ENCODE results near the gene SLCO3A1.

SLCO3A1 gene

GRCh38 chr15:92009162-92009561 lies 155.7 kb downstream of the SLCO3A1 start:
- in situ Hi-C loops (cut with MboI; ENCODE audit: low sequenced_read_pairs, unreplicated experiment): no loop called here
- DNase-seq (ENCODE audit: low spot score): no peak
- TF ChIP-seq CTCF (IDR thresholded peaks at IDR 0.05; ENCODE audit: borderline replicate concordance, control extremely low read depth, extremely low read depth, insufficient read depth, missing control alignments): no peak

- TF ChIP-seq CTCF (IDR thresholded peaks at IDR 0.05; ENCODE audit: borderline replicate concordance, control extremely low read depth, extremely low read depth, insufficient read depth, missing control alignments): no peak
- in situ Hi-C loops (cut with MboI; ENCODE audit: low sequenced_read_pairs, unreplicated experiment): no loop called here
- no peak for DNase-seq (ENCODE audit: low spot score)
These were observed 158.3 kb downstream of the SLCO3A1 start for GRCh38 chr15:92011611-92012367.

- no peak for DNase-seq (ENCODE audit: low spot score)
These were observed 158.8 kb downstream of the SLCO3A1 start for GRCh38 chr15:92012368-92012629.

GRCh38 chr15:92012881-92013280 lies 159.4 kb downstream of the SLCO3A1 start:
- TF ChIP-seq CTCF (IDR thresholded peaks at IDR 0.05; ENCODE audit: borderline replicate concordance, control extremely low read depth, extremely low read depth, insufficient read depth, missing control alignments): no peak
- in situ Hi-C loops (cut with MboI; ENCODE audit: low sequenced_read_pairs, unreplicated experiment): no loop called here
- no peak for DNase-seq (ENCODE audit: low spot score)

More at GRCh38 chr15:92012368-92012629, 158.8 kb downstream of the SLCO3A1 start:
- no peak for TF ChIP-seq CTCF (IDR thresholded peaks at IDR 0.05; ENCODE audit: borderline replicate concordance, control extremely low read depth, extremely low read depth, insufficient read depth, missing control alignments)
- in situ Hi-C loops (cut with MboI; ENCODE audit: low sequenced_read_pairs, unreplicated experiment): no loop called here

- no peak for DNase-seq (ENCODE audit: low spot score)
- in situ Hi-C loops (cut with MboI; ENCODE audit: low sequenced_read_pairs, unreplicated experiment): no loop called here
These were observed 160.9 kb downstream of the SLCO3A1 start for GRCh38 chr15:92014281-92015030.

More at GRCh38 chr15:92014281-92015030, 160.9 kb downstream of the SLCO3A1 start:
- no peak for TF ChIP-seq CTCF (IDR thresholded peaks at IDR 0.05; ENCODE audit: borderline replicate concordance, control extremely low read depth, extremely low read depth, insufficient read depth, missing control alignments)

Measured in GM13976 (cell line).